AG09319 (cell line): ENCODE data around the gene TCF7L2.

Experiments used
- DNase-seq: peaks from one replicate; pipeline ENCODE4 v3.0.0-alpha.2; 2010; ENCODE audit warnings: low read depth; ENCODE audit errors: extremely low read depth
- CTCF ChIP-seq: IDR thresholded peaks from 2 replicates; pipeline ENCODE4 v1.5.1; 2011; ENCODE audit warnings: low read depth, mild to moderate bottlenecking, inconsistent platforms, low read length, moderate library complexity

TCF7L2 gene

GRCh38 chr10:113024930-113025329 lies 74.9 kb downstream of the TCF7L2 start:
- no peak for DNase-seq
- TF ChIP-seq CTCF = no peak

GRCh38 chr10:113025487-113025886 lies 75.4 kb downstream of the TCF7L2 start:
- no peak for DNase-seq
- no peak for TF ChIP-seq CTCF

- TF ChIP-seq CTCF = no peak
- DNase-seq = peak; percentile 59
Observed at GRCh38 chr10:113026679-113027078, 76.6 kb downstream of the TCF7L2 start.

- DNase-seq = no peak
- TF ChIP-seq CTCF = no peak
Observed at GRCh38 chr10:113027230-113027573, 77.2 kb downstream of the TCF7L2 start.

- DNase-seq = peak; percentile 16
- TF ChIP-seq CTCF = peak; percentile 18
Observed at GRCh38 chr10:113027574-113028455, 77.8 kb downstream of the TCF7L2 start.

GRCh38 chr10:113028456-113029440 lies 78.7 kb downstream of the TCF7L2 start:
- no peak for DNase-seq
- TF ChIP-seq CTCF = no peak

- no peak for TF ChIP-seq CTCF
Observed at GRCh38 chr10:113030453-113030852, 80.4 kb downstream of the TCF7L2 start.

More at GRCh38 chr10:113030453-113030852, 80.4 kb downstream of the TCF7L2 start:
- DNase-seq = no peak
